K562 (cell line): Measurements from ENCODE around the gene RAD51D. TPM values are rescaled to one million over a fixed set of nuclear protein-coding genes. Genes with fewer than 3 reads are reported as not detected.

ENCODE experiments used
- ATAC-seq: fragments of 200-7000 bp; cut with Tn5 transposase; 3 replicates; pipeline ENCODE4 v1.9.1; 2020; ENCODE audit warnings: moderate library complexity
- BruUV-seq: library from RNA; stranded (reverse); fragments of 400-500 nt; replicated peaks from 2 replicates; lab custom pipeline; 2021; lab: Mats Ljungman, UMichigan
- CTCF ChIA-PET: fragments of 300-600 bp; formaldehyde crosslinking; extraction: SDS; loops from one replicate; lab custom pipeline; 2021; ENCODE audit warnings: low intra/inter-chr PET ratio; lab: Yijun Ruan, JAX
- POLR2A ChIA-PET: fragments of 300-600, 350-650 bp; sonication (Branson Sonifier 250); formaldehyde crosslinking; extraction: SDS; loops from one replicate; lab custom pipeline; 2021; ENCODE audit warnings: antibody characterized with exemption, inconsistent platforms; lab: Yijun Ruan, JAX
- DNase-seq, 4 experiments: peaks; one replicate each; pipeline versions ENCODE4 v3.0.0 to v3.0.0-alpha.2; 2011 to 2018; ENCODE audit warnings: low spot score in 3 of 4, mixed read lengths in 3 of 4; ENCODE audit errors: extremely low read depth in 1 of 4
- FAIRE-seq: peaks from 2 replicates; lab custom pipeline; 2011; peaks lifted over from hg19 to GRCh38; lab: Jason Lieb, UNC
- H2AFZ ChIP-seq: 2 replicates; pipeline ENCODE4 v1.6.0; 2011; ENCODE audit warnings: low read depth, low read length, control low read depth, inconsistent platforms
- H3K27ac ChIP-seq: fragments of 200-600 bp; 3 replicates; pipeline ENCODE4 v1.8.0; 2011; ENCODE audit warnings: low read depth, mild to moderate bottlenecking, control low read depth, inconsistent platforms, low read length, moderate library complexity, mixed read lengths; ENCODE audit errors: extremely low read depth
- H3K27me3 ChIP-seq, 2 experiments: fragments of 300-600 bp in 1 of 2; 2 replicates in 1 of 2; 3 replicates in 1 of 2; pipeline versions ENCODE4 v1.6.0 to v1.8.0; 2011; ENCODE audit warnings: inconsistent platforms in 2 of 2, low read length in 2 of 2, mild to moderate bottlenecking in 1 of 2, mixed read lengths in 1 of 2, moderate library complexity in 1 of 2; ENCODE audit not compliant: control insufficient read depth in 2 of 2, insufficient read depth in 2 of 2
- H3K36me3 ChIP-seq: fragments of 300-600 bp; 3 replicates; pipeline ENCODE4 v1.8.0; 2011; ENCODE audit warnings: mild to moderate bottlenecking, low read length, inconsistent platforms; ENCODE audit not compliant: control insufficient read depth, insufficient read depth
- H3K4me1 ChIP-seq, 2 experiments: fragments of 200-600 bp in 1 of 2; replicated peaks in 1 of 2; 2 replicates in 1 of 2; 3 replicates in 1 of 2; pipeline versions ENCODE4 v1.5.1 to v1.8.0; 2011; ENCODE audit warnings: inconsistent platforms in 2 of 2, low read length in 2 of 2, mild to moderate bottlenecking in 1 of 2, mixed read lengths in 1 of 2, moderate library complexity in 1 of 2; ENCODE audit not compliant: control insufficient read depth in 2 of 2, insufficient read depth in 2 of 2
- H3K4me2 ChIP-seq: 2 replicates; pipeline ENCODE4 v1.6.1; 2011; ENCODE audit warnings: low read length, control low read depth, inconsistent platforms, mixed read lengths; ENCODE audit not compliant: insufficient read depth
- H3K4me3 ChIP-seq: fragments of 200-600 bp; sonication (generic), shearing (Covaris generic); 2 replicates; pipeline ENCODE4 v1.5.1; 2016; ENCODE audit warnings: control low read depth, inconsistent platforms
- H3K79me2 ChIP-seq: fragments of 200-600 bp; 3 replicates; pipeline ENCODE4 v1.8.0; 2011; ENCODE audit warnings: low read length, inconsistent platforms; ENCODE audit not compliant: control insufficient read depth, insufficient read depth
- H3K9ac ChIP-seq, 2 experiments: 2 replicates each; pipeline versions ENCODE4 v1.6.0 to v1.6.1; 2011; ENCODE audit warnings: low read depth in 2 of 2, low read length in 2 of 2, control low read depth in 1 of 2, inconsistent platforms in 1 of 2, mild to moderate bottlenecking in 1 of 2, mixed read lengths in 1 of 2; ENCODE audit not compliant: insufficient read depth in 1 of 2
- H3K9me1 ChIP-seq: one replicate; pipeline ENCODE4 v1.6.0; 2011; ENCODE audit warnings: inconsistent platforms, mild to moderate bottlenecking, low read length, moderate library complexity; ENCODE audit not compliant: control insufficient read depth, insufficient read depth
- H3K9me3 ChIP-seq: replicated peaks from 2 replicates; pipeline ENCODE4 v1.5.1; 2011; ENCODE audit warnings: low read depth, low read length, inconsistent platforms; ENCODE audit not compliant: control insufficient read depth, insufficient read depth
- H4K20me1 ChIP-seq: replicated peaks from 2 replicates; pipeline ENCODE4 v1.6.1; 2011; ENCODE audit warnings: low read length, inconsistent platforms, mixed read lengths; ENCODE audit not compliant: control insufficient read depth, insufficient read depth
- SREBF2 ChIP-seq: sonication (generic); formaldehyde crosslinking; IDR thresholded peaks from 2 replicates; pipeline ENCODE4 v1.4.0; 2020; ENCODE audit warnings: mild to moderate bottlenecking, missing genetic modification reagents
- ZFP36 ChIP-seq: fragments of 150-350 bp; IDR thresholded peaks from 2 replicates; pipeline ENCODE4 v1.6.1; 2018; ENCODE audit warnings: low read length, low read depth; ENCODE audit not compliant: partially characterized antibody
- ZKSCAN1 ChIP-seq: fragments of 150-350 bp; IDR thresholded peaks from 2 replicates; pipeline ENCODE4 v1.6.1; 2016; ENCODE audit warnings: low read depth, low read length
- WGBS: fragments of 100-300 bp; shearing (Covaris generic); methylation state at CpG from one replicate; pipeline ENCODE4 v1.1.6; 2016; ENCODE audit warnings: low coverage, mixed read lengths; ENCODE audit not compliant: insufficient coverage; ENCODE audit errors: missing lambda C conversion rate; 5-methylcytosine and 5-hydroxymethylcytosine counted together
- in situ Hi-C: fragments of 300-500 bp; cut with MboI; formaldehyde crosslinking; loops from 4 replicates; pipeline ENCODE4 v1.15.0; 2018; ENCODE audit warnings: inconsistent platforms, mixed read lengths
- intact Hi-C: fragments of 100-400 bp; cut with micrococcal nuclease; formaldehyde crosslinking; loops from 2 replicates; pipeline ENCODE4 v1.14.2; 2022
- polyA plus RNA-seq, 8 experiments: library from polyadenylated mRNA; depleted of rRNA in 4 of 8; stranded (reverse) in 5 of 8; unstranded in 3 of 8; fragments of >200 nt; fragmentation: Nextera tagmentation in 2 of 8; fragmentation: Illumina TruSeq in 1 of 8; extraction: Ambion mirVana in 2 of 8; extraction: Trizol in 1 of 8; gene quantifications; 2 replicates each; pipeline versions ENCODE4 v1.2.1 to v1.2.3, GENCODE V29; 2011 to 2014; ENCODE audit warnings: inconsistent platforms in 1 of 8, missing spikeins in 1 of 8
- total RNA-seq, 7 experiments: library from RNA; depleted of rRNA in 6 of 7; stranded (reverse); fragments of >200 nt in 6 of 7; fragmentation: Illumina TruSeq in 2 of 7; extraction: Trizol in 2 of 7; gene quantifications; 2 replicates each; pipeline versions ENCODE4 v1.2.1 to v1.2.3, GENCODE V29; 2011 to 2021; ENCODE audit warnings: low replicate concordance in 1 of 7
- TF ChIP-seq, protein P1 (sequence below), 3 experiments: fragments of 200-800 bp in 1 of 3; sonication (Bioruptor generic) in 1 of 3; sonication (generic) in 1 of 3; formaldehyde crosslinking in 1 of 3; IDR thresholded peaks; 2 replicates each; pipeline versions ENCODE4 v1.6.1 to v1.8.0; 2016 to 2022; ENCODE audit warnings: mild to moderate bottlenecking in 2 of 3, missing compliant biosample characterization in 2 of 3, missing genetic modification characterization in 2 of 3, missing genetic modification reagents in 1 of 3

The RAD51D gene
- total and polyA plus RNA-seq, 9 of the 15 experiments (the other 6 are each of a cell fraction or from before 2014, with no cell fraction given) = 2.2 to 16.9 (median 8.7) TPM

DNA sequence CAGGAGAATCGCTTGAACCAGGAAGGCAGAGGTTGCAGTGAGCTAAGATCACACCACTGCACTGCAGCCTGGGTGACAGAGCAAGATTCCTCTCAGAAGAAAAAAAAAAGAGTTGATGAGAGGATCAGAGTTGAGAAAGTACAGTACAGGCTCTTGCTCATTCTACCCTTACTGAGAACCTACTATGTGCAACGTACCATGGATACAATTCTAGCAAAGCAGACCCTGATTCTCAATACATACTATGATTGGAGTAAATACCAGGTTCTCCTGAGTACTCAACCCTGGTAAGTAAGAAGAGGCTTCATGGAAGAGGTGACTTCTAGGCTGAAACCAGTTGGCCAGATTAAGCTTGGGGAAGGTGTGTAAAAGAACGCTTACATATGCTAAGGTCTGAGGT lies 57.4 kb downstream of the RAD51D start:
- WGBS = 96% methylated on average over 3 of the region's 3 CpGs
- in situ Hi-C loops = no loop called here
- DNase-seq (no peak), FAIRE-seq (no peak), ATAC-seq (no peak)
- Histone ChIP-seq H2AFZ (peak overlapping the region; percentile 32; the same call in 1 of the 2 replicates), H3K4me3 (no peak overlapping the region), H3K9me1 (no peaks in the 10 kb centered on the region), H3K4me1 (peaks cover 31 to 41% of the 10 kb centered on the region in 2 experiments), H3K9me3 (no peaks in the 10 kb centered on the region), H4K20me1 (no peaks in the 10 kb centered on the region), H3K4me2 (peak overlapping the region; percentile 36; the same call in 1 of the 2 replicates), H3K79me2 (peaks cover 7% of the 10 kb centered on the region; the same call in 2 of the 3 replicates), H3K27ac (peak overlapping the region; percentile 82; the same call in 2 of the 3 replicates), H3K27me3 (no peaks in the 10 kb centered on the region), H3K36me3 (no peaks in the 10 kb centered on the region), H3K9ac (peak overlapping the region in 1 of 2 experiments; percentile 72; a peak in 1 of 4 replicates)
- intact Hi-C loops = no loop called here
- ChIA-PET POLR2A (interaction anchor here (1.1 to 3.8 kb wide), 4 partner anchors 8 to 81 kb away, joined by 4 to 20 read pairs (median 6); no protein-coding TSS in a partner anchor), CTCF (no interaction called here)
- TF ChIP-seq SREBF2 (CRISPR knock-in tag) (no peak), ZFP36 (peak; percentile 20), ZKSCAN1 (peak; percentile 85; the same call in 1 of the 2 replicates)
- TF ChIP-seq, protein P1, sequence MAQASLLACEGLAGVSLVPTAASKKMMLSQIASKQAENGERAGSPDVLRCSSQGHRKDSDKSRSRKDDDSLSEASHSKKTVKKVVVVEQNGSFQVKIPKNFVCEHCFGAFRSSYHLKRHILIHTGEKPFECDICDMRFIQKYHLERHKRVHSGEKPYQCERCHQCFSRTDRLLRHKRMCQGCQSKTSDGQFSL (CRISPR knock-in tag; IDR thresholded peaks at IDR 0.05) = no peak
- TF ChIP-seq, protein P1 (tag; IDR thresholded peaks at IDR 0.05) = no peak
- BruUV-seq = no TSS peak
